GOT3 (cell line): Measurements from ENCODE around the gene CDH18.

Experiments
- DNase-seq: peaks from one replicate; lab custom pipeline; 2025; ENCODE audit warnings: mixed read lengths; lab: John Stamatoyannopoulos, UW

The CDH18 gene

GRCh38 chr5:19584131-19584530, 403.9 kb downstream of the CDH18 start:
- no peak for DNase-seq

- no peak for DNase-seq
Measured at GRCh38 chr5:19577882-19578281, 410.1 kb downstream of the CDH18 start.

- DNase-seq: no peak
Measured at GRCh38 chr5:19568004-19568403, 420.0 kb downstream of the CDH18 start.

- no peak for DNase-seq
Measured at GRCh38 chr5:19565466-19565865, 422.5 kb downstream of the CDH18 start.

- no peak for DNase-seq
Measured at GRCh38 chr5:19564036-19564435, 424.0 kb downstream of the CDH18 start.

GRCh38 chr5:19555876-19556275, 432.1 kb downstream of the CDH18 start:
- no peak for DNase-seq

- DNase-seq: no peak
Measured at GRCh38 chr5:19555436-19555835, 432.6 kb downstream of the CDH18 start.

- no peak for DNase-seq
Measured at GRCh38 chr5:19554524-19554923, 433.5 kb downstream of the CDH18 start.

- no peak for DNase-seq
Measured at GRCh38 chr5:19547640-19548039, 440.4 kb downstream of the CDH18 start.

GRCh38 chr5:19546521-19546920, 441.5 kb downstream of the CDH18 start:
- no peak for DNase-seq

- DNase-seq: no peak
Measured at GRCh38 chr5:19538607-19539006, 449.4 kb downstream of the CDH18 start.

GRCh38 chr5:19536387-19536786, 451.6 kb downstream of the CDH18 start:
- no peak for DNase-seq

- DNase-seq: no peak
Measured at GRCh38 chr5:19534751-19535150, 453.2 kb downstream of the CDH18 start.

- no peak for DNase-seq
Measured at GRCh38 chr5:19532936-19533335, 455.1 kb downstream of the CDH18 start.

- no peak for DNase-seq
Measured at GRCh38 chr5:19531374-19531952, 456.5 kb downstream of the CDH18 start.

- DNase-seq: no peak
Measured at GRCh38 chr5:19519448-19519847, 468.6 kb downstream of the CDH18 start.

GRCh38 chr5:19498852-19499251, 489.1 kb downstream of the CDH18 start:
- no peak for DNase-seq

- DNase-seq: no peak
Measured at GRCh38 chr5:19497229-19497815, 490.7 kb downstream of the CDH18 start.

- DNase-seq: no peak
Measured at GRCh38 chr5:19496056-19496455, 491.9 kb downstream of the CDH18 start.

GRCh38 chr5:19492861-19493260, 495.1 kb downstream of the CDH18 start:
- no peak for DNase-seq

- DNase-seq: no peak
Measured at GRCh38 chr5:19488786-19489185, 499.2 kb downstream of the CDH18 start.

- no peak for DNase-seq
Measured at GRCh38 chr5:19487480-19487879, 500.5 kb downstream of the CDH18 start.

- no peak for DNase-seq
Measured at GRCh38 chr5:19479562-19479961, 508.4 kb downstream of the CDH18 start.

GRCh38 chr5:19462019-19462418, 526.0 kb downstream of the CDH18 start:
- DNase-seq: no peak
